LNCaP clone FGC (cell line): ENCODE results near the gene CITED4.

Experiments used
- DNase-seq: peaks from one replicate; pipeline ENCODE4 v3.0.0-alpha.2; 2011; ENCODE audit warnings: low read depth
- H3K4me3 ChIP-seq: 2 replicates; pipeline ENCODE4 v1.5.1; 2011; ENCODE audit warnings: mild to moderate bottlenecking, low read depth, low read length, control low read depth
- TF ChIP-seq, protein P1 (sequence below): IDR thresholded peaks from 2 replicates; pipeline ENCODE4 v1.5.1; 2012; ENCODE audit warnings: mild to moderate bottlenecking; ENCODE audit not compliant: control insufficient read depth, insufficient read depth; ENCODE audit errors: extremely low read depth

Gene CITED4

DNA sequence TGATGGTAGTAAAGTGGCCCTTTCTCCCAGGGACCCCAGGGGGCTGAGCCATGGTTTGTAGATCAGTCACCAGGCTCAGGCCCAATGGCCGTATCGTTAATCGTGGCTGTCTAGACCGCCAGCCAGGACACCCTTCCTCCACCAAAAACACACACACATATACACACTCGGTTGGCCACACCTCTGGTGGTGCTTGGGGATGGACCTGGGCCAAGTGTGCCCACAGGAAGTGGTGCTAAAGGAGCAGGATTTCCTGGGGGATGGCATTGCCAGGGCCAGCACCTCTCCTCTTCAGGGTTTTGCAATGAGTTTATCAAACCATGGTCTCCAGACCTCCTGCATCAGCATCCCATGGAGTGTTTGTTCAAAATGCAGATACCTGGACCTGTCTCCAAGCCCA, 36.2 kb downstream of the CITED4 start:
- DNase-seq: no peak
- TF ChIP-seq, protein P1, sequence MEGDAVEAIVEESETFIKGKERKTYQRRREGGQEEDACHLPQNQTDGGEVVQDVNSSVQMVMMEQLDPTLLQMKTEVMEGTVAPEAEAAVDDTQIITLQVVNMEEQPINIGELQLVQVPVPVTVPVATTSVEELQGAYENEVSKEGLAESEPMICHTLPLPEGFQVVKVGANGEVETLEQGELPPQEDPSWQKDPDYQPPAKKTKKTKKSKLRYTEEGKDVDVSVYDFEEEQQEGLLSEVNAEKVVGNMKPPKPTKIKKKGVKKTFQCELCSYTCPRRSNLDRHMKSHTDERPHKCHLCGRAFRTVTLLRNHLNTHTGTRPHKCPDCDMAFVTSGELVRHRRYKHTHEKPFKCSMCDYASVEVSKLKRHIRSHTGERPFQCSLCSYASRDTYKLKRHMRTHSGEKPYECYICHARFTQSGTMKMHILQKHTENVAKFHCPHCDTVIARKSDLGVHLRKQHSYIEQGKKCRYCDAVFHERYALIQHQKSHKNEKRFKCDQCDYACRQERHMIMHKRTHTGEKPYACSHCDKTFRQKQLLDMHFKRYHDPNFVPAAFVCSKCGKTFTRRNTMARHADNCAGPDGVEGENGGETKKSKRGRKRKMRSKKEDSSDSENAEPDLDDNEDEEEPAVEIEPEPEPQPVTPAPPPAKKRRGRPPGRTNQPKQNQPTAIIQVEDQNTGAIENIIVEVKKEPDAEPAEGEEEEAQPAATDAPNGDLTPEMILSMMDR: no peak
- no peak overlapping the region for H3K4me3 ChIP-seq

DNA sequence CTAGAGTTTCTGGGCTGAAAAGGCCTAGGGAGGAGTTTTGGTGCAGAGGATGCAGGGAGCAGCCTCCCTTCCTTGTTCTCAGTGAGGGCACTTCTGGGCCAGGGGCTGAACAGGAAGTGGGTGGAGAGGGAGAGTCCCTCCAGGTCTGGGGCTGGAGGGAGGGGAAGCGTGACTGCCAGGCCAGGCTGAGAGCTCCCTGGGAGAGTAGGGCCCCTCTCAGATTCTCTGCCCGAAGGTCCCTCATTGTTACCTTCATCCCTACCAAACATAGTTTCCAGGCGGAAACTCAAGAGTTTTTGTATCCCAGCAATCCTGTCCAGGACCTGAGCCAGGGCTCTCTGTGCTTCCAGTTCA, 36.8 kb downstream of the CITED4 start:
- H3K4me3 ChIP-seq: no peak overlapping the region
- DNase-seq: no peak
- TF ChIP-seq, protein P1: no peak

DNA sequence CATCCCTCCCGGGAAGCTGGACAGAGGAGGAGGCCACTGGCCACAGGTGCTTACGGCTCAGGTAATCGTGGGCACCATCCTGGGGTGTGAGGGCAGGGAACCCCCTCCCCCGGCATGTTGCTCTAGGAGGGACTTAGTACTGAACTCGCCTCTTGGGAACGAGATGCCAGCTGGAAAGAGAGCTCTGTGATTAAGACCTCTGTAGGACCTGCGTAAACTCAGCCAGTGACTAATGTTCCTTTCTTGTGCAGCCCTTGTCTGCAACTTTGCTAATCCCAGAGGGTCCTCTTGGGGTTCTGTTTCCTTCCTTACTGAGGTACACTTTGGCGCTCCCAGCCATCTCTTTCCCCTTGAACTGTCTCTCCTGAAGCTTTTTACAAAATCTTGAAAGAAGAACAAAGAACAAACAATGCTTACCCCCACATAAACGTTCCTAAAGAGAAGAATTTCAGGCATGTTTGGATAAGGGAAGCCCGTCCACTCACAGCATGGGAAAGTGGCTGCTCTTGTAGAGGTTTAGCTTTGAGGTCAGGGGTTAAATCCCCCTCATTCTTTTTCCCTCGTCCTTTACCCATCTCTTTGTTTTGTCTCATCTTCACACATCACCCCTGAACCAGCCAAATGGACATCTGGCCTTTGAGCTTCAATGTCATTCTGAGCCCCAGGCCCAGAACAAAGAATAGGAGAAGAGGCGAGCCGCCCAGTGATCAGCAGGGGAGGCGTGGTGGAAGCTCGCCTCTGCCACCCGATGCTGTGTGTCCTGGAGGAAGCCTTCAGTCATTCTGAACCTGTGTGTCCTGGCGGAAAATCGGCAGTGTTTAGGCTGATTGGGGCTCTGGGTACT, 37.4 kb downstream of the CITED4 start:
- DNase-seq: no peak
- TF ChIP-seq, protein P1: no peak
- H3K4me3 ChIP-seq: no peak overlapping the region

DNA sequence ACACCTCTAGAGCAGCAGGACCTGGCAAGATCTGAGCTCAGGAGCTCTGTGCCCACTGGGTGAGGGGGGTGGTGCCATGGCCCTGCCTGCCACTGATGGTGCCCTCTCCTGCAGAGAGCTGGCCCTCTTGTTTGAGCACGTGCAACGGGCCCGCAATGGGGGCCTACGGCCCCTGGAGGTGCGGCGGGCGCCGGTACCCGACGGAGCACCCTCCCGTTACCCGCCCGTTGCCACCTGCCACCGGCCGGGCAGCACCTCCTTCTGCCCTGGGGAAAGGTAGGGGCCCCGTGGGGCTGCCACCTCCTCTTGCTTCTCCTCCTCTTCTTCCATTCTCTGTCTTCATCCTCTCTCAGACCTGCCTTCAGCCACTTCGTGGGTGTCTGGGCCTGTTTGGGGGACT, 38.2 kb downstream of the CITED4 start:
- TF ChIP-seq, protein P1: no peak
- H3K4me3 ChIP-seq: no peak overlapping the region
- no peak for DNase-seq

DNA sequence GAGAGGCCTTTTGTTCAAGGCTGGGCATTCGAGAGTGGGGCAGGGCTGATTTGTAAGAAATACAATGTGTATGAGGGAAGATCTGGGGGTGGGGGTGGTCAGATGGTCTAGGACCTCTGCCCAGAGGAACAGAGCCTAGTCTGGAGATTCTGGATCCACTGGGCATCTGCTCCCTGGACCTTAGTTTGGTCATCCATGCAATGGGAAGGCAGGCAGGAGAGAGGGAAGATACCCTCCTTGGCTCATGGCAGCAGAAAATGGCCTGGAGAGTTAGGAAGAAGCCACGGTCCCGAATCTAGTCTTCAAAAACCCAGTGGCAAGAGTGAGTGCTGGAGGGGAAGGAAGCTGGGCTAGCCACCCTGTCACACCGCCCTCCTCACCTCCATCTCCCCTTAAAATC, 38.8 kb downstream of the CITED4 start:
- no peak overlapping the region for H3K4me3 ChIP-seq
- DNase-seq: no peak
- TF ChIP-seq, protein P1: no peak

DNA sequence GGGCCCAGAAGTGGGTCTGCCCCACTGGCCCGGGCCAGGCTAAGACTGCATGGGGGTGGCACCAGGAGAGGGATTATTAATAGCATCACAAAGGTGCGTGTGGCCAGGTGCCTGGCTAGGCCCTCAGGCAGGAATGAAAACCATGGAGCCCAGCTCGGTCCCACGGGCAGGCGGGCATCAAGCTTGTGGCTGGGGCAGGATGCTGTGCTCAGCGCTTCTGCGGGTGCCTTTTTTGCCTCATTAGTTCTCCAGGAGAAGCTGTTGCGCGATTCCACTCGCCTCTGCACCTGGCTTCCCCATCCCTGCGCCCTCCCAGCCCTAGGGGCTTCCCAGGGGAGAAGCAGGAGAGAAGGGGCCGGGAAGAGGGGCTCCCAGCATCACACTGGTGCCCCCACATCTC, 39.3 kb downstream of the CITED4 start:
- TF ChIP-seq, protein P1: no peak
- no peak for DNase-seq
- H3K4me3 ChIP-seq: no peak overlapping the region
